Lower leg skin (tissue), 4 donors: ENCODE measurements around the gene STK17B. TPM values are rescaled to one million over a fixed set of nuclear protein-coding genes. Genes with fewer than 3 reads are reported as not detected.
A peak's percentile ranks its signal among the peaks of the same experiment; 100 is the strongest.

Experiments
- DNase-seq, 2 donors: peaks; one replicate each; pipeline ENCODE4 v3.0.0-alpha.2; 2019; ENCODE audit warnings: low spot score in 2 of 2
- H3K4me3 ChIP-seq: fragments of 200-600 bp; sonication (generic); 2 replicates; pipeline ENCODE4 v1.5.1; 2017; ENCODE audit warnings: mild to moderate bottlenecking, low read depth; ENCODE audit not compliant: poor library complexity, severe bottlenecking
- POLR2A ChIP-seq, 2 donors: fragments of 450-650 bp; IDR thresholded peaks; one replicate each; pipeline ENCODE4 v1.6.1; 2016 to 2017; ENCODE audit warnings: antibody characterized with exemption in 2 of 2, mild to moderate bottlenecking in 1 of 2, moderate library complexity in 1 of 2
- WGBS, 2 donors: methylation state at CpG; one replicate each; pipeline ENCODE4 v1.1.5; 2018; 5-methylcytosine and 5-hydroxymethylcytosine counted together
- intact Hi-C: fragments of 100-400 bp; cut with DNase I; formaldehyde crosslinking; loops from one replicate; pipeline ENCODE4 v1.15.0; 2023; ENCODE audit warnings: low total_unique reads
- total RNA-seq, 4 donors: library from RNA; depleted of rRNA; stranded (reverse); fragments of >200 nt; gene quantifications; one replicate each; pipeline ENCODE4 v1.1.0, GENCODE V29; 2016
- TF ChIP-seq, protein P1 (sequence below), 3 donors: fragments of 450-650 bp; IDR thresholded peaks; one replicate each; pipeline ENCODE4 v1.5.1; 2016; ENCODE audit warnings: antibody characterized with exemption in 3 of 3, mild to moderate bottlenecking in 3 of 3, moderate library complexity in 2 of 3

The STK17B gene
- total RNA-seq, 4 donors from 2014 or later, result 25.4 to 42.0 (median 35.5) TPM

DNA sequence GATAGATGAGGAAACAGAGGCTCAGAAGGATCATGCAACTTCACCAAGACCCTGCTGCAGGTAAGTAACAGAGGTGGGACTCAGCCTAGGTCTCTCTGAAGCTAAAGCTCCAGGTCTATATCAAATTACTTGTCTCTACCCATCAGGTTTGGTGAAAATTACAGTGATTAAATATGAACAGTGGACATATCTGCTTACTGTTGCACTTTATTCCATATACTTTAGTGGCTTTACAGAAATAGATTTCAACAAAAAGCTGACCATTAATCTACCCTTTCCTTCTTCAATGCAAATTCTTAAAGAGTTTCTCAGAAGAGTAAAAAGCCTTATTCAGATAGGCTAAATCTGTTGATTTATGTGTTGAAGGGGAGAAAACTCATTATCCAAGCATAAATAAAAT is 42.8 kb upstream of the STK17B start:
- no peak overlapping the region for H3K4me3 ChIP-seq
- no peak for TF ChIP-seq POLR2A (IDR thresholded peaks at IDR 0.05)
- TF ChIP-seq, protein P1, sequence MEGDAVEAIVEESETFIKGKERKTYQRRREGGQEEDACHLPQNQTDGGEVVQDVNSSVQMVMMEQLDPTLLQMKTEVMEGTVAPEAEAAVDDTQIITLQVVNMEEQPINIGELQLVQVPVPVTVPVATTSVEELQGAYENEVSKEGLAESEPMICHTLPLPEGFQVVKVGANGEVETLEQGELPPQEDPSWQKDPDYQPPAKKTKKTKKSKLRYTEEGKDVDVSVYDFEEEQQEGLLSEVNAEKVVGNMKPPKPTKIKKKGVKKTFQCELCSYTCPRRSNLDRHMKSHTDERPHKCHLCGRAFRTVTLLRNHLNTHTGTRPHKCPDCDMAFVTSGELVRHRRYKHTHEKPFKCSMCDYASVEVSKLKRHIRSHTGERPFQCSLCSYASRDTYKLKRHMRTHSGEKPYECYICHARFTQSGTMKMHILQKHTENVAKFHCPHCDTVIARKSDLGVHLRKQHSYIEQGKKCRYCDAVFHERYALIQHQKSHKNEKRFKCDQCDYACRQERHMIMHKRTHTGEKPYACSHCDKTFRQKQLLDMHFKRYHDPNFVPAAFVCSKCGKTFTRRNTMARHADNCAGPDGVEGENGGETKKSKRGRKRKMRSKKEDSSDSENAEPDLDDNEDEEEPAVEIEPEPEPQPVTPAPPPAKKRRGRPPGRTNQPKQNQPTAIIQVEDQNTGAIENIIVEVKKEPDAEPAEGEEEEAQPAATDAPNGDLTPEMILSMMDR (IDR thresholded peaks at IDR 0.05), result no peak
- intact Hi-C loops, result no loop called here
- no peak for DNase-seq

DNA sequence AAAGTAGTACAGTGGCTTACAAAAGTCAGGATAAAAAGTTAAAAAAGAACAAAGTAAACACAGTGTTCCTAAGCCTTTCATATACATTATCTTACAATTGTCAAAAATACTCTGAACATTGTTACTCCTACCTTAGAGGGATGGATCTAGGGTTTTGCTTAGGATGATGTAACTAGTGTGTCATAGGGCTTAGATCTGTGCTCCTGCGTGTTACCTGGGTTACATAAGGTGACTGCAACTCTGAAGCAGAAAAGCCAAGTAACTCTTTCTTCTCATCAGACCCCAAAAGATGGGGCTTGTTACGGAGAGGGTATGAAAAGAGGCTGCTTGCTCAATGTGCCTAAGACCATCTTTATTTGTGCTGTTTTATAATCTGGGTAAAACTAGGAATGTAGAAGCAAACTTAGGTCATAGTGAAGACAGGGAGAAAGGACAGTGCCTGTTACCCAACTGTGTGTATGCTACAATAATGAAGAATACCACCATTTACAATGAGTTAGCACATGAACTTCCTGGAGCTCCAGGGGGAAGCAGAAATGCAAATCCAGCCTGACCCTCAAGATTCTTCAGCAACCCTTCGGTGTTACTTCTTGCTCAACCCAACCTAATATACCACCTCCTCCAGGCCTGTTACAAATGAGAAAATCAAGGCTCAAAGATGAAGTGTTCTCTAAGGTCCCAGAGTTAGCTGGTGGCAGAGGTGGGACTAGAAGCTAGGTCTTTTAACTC is 42.0 kb upstream of the STK17B start:
- no peak for DNase-seq
- intact Hi-C loops, result no loop called here
- 76 to 95% methylated on average over 3 of the region's 3 CpGs for WGBS, 2 donors
- TF ChIP-seq POLR2A (IDR thresholded peaks at IDR 0.05), result no peak
- TF ChIP-seq, protein P1 (IDR thresholded peaks at IDR 0.05), result no peak
- no peak overlapping the region for H3K4me3 ChIP-seq

DNA sequence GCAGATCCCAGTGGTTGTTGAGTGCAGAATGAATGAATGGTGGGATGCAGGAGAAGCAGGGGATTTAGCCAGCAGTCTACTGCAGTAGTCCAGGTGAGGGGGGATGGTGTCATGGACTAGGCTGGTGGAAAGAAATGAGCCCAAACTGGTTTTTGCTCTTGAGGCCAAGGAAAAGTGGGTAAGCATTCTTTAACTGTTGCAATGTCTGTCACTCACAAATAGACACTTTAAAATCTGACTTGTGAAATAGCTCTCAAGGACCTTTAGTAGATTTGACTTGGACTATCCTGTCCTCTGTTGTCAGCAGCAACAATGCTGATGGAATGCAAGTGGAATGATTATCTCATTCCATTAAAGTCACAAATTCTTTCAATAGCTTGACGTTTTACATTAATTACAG is 37.5 kb upstream of the STK17B start:
- intact Hi-C loops, result no loop called here
- TF ChIP-seq, protein P1 (IDR thresholded peaks at IDR 0.05), result no peak
- TF ChIP-seq POLR2A (IDR thresholded peaks at IDR 0.05), result no peak
- no peak overlapping the region for H3K4me3 ChIP-seq
- DNase-seq, result no peak
- 70 to 84% methylated on average over 1 of the region's 1 CpG for WGBS, 2 donors

DNA sequence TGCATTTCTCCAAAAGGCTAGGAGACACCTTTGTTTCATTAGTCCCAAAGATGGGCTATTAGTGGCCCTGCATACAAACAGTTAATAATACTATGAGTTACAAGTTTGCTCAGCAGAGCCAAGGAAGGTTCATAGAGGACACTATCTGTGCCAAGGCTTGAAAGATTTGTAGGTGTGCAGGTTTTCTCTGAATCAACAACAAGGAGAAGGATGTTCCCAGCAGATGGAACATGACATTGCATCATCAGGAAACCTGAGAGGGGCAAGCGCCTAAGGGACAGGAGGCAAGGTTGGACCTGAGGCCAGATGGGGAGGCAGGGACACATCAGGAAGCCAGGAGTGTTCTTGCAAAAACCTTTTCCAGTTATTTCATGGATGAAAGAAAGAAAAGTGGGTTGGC is 35.4 kb upstream of the STK17B start:
- no peak for DNase-seq
- intact Hi-C loops, result no loop called here
- WGBS, 2 donors, result 46 to 68% methylated on average over 1 of the region's 1 CpG
- no peak for TF ChIP-seq POLR2A (IDR thresholded peaks at IDR 0.05)
- TF ChIP-seq, protein P1 (IDR thresholded peaks at IDR 0.05), result no peak
- no peak overlapping the region for H3K4me3 ChIP-seq

DNA sequence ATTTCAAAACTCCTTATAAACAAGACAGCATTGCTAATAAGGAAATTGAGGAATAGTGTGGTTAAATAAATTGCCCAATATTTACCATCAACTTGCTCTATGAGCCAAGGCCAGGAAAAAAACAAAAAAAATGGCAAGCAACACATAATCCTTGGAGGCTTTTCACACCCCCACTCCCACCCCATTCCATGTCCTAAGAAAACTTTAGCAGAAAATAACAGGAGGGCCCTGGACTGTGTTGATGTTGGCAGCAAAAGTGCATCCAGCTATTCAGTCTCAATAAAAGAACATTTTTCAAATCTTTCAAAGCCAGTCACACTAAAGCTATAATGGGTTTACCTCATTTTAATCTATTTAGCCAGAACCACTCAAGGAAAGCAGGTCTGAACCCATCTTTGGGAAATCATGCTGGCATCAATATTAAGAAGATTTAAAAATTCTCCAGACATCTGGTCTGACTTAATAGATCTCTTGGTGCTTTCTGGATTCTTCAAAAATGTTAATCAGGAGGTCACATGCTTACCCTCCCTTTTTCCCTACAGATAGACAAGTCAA is 34.6 kb upstream of the STK17B start:
- TF ChIP-seq, protein P1 (IDR thresholded peaks at IDR 0.05), result no peak
- TF ChIP-seq POLR2A (IDR thresholded peaks at IDR 0.05), result no peak

More for the DNA sequence above, 34.6 kb upstream of the STK17B start:
- no peak overlapping the region for H3K4me3 ChIP-seq
- DNase-seq, result peak in 1 of 2 donors; percentile 73
- intact Hi-C loops, result no loop called here
